A673 (cell line): ENCODE data around the gene TACC2.

Experiments
- EZH2 ChIP-seq: fragments of 200-600 bp; sonication (generic); IDR thresholded peaks from 2 replicates; pipeline ENCODE4 v1.6.1; 2017; ENCODE audit warnings: borderline replicate concordance, low read depth, mild to moderate bottlenecking, mixed read lengths, antibody characterized with exemption, low read length; ENCODE audit not compliant: poor library complexity, severe bottlenecking
- TF ChIP-seq, protein P1 (sequence below): fragments of 300-800, 200-600 bp; sonication (generic); conservative IDR thresholded peaks from 2 replicates; pipeline ENCODE4 v1.5.1; 2017; ENCODE audit warnings: low read depth, mild to moderate bottlenecking, antibody characterized with exemption, low read length, moderate library complexity, mixed read lengths

DNA sequence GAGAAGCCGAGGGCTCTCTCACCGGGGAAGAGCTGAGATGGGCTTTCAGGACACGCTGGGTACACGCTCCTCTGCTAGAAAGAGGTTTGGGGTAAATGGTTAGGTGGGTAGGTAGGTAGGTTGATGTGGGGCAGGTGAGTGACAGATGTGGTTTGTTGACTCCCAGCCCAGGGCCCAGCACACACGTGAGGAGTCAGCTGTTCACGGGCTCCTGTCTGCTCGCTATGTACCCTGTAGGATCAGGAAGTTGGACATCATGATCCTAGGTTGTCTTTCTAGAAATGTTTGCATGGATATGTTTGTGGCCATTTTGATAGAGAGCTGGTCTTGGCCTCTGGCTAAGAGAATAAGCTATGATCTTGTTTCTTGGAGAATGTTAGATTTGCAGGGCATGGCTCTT is 109.0 kb downstream of the TACC2 start:
- TF ChIP-seq, protein P1, sequence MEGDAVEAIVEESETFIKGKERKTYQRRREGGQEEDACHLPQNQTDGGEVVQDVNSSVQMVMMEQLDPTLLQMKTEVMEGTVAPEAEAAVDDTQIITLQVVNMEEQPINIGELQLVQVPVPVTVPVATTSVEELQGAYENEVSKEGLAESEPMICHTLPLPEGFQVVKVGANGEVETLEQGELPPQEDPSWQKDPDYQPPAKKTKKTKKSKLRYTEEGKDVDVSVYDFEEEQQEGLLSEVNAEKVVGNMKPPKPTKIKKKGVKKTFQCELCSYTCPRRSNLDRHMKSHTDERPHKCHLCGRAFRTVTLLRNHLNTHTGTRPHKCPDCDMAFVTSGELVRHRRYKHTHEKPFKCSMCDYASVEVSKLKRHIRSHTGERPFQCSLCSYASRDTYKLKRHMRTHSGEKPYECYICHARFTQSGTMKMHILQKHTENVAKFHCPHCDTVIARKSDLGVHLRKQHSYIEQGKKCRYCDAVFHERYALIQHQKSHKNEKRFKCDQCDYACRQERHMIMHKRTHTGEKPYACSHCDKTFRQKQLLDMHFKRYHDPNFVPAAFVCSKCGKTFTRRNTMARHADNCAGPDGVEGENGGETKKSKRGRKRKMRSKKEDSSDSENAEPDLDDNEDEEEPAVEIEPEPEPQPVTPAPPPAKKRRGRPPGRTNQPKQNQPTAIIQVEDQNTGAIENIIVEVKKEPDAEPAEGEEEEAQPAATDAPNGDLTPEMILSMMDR, result no peak
- no peak for TF ChIP-seq EZH2
